ENCODE results near the gene SMIM8.

DNA sequence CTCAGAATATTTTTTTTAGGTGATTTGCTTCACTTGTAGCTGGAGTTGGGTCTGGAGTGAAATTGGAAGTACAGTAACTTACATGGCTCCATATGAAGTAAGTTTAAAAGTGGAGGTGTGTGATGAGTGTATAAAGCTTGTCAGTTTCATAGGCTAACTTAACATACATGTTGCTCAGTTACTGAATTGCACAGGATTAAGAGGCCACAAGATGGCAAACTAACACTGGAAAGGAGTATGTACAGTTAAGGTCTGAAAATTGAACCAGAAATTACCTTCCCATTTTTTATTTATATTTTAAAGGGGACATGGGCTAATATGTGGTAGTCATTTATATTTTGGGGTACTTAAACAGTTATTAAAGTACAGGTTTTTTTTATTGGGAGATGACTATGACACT, 45.3 kb upstream of the SMIM8 start:
- TF ChIP-seq, protein P1, sequence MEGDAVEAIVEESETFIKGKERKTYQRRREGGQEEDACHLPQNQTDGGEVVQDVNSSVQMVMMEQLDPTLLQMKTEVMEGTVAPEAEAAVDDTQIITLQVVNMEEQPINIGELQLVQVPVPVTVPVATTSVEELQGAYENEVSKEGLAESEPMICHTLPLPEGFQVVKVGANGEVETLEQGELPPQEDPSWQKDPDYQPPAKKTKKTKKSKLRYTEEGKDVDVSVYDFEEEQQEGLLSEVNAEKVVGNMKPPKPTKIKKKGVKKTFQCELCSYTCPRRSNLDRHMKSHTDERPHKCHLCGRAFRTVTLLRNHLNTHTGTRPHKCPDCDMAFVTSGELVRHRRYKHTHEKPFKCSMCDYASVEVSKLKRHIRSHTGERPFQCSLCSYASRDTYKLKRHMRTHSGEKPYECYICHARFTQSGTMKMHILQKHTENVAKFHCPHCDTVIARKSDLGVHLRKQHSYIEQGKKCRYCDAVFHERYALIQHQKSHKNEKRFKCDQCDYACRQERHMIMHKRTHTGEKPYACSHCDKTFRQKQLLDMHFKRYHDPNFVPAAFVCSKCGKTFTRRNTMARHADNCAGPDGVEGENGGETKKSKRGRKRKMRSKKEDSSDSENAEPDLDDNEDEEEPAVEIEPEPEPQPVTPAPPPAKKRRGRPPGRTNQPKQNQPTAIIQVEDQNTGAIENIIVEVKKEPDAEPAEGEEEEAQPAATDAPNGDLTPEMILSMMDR (IDR thresholded peaks at IDR 0.05), result peak in 1 of 7 experiments; percentile 9
- TF ChIP-seq POLR2A (IDR thresholded peaks at IDR 0.05), result no peak

Data from body of pancreas (tissue), 4 donors.